Neural progenitor cell (in vitro differentiated cells): ENCODE data around the gene SUGP1.

Experiments
- CTCF ChIP-seq: fragments of 200-600 bp; sonication (generic); IDR thresholded peaks from 2 replicates; pipeline ENCODE4 v1.5.1; 2017; ENCODE audit warnings: antibody characterized with exemption, mild to moderate bottlenecking
- EZH2phosphoT487 ChIP-seq: fragments of 200-600 bp; sonication (generic); IDR thresholded peaks from 2 replicates; pipeline ENCODE4 v1.6.1; 2017; ENCODE audit warnings: antibody characterized with exemption

- TF ChIP-seq CTCF (no peak), EZH2phosphoT487 (no peak)
Measured at GRCh38 chr19:19274716-19275565, 45.4 kb downstream of the SUGP1 start.
